H9 (cell line): Measurements from ENCODE around the gene ARID1B. TPM values are rescaled to one million over a fixed set of nuclear protein-coding genes. Genes with fewer than 3 reads are reported as not detected.
A peak's percentile ranks its signal among the peaks of the same experiment; 100 is the strongest.

Experiments
- DNase-seq: peaks from one replicate; pipeline ENCODE4 v3.0.0-alpha.2; 2017
- H2AFZ ChIP-seq: one replicate; pipeline ENCODE4 v1.6.1; 2013; ENCODE audit warnings: mild to moderate bottlenecking, low read length, control low read depth, moderate library complexity
- H2AK5ac ChIP-seq: 2 replicates; pipeline ENCODE4 v1.6.1; 2013; ENCODE audit warnings: low read length, control low read depth, mixed read lengths; ENCODE audit not compliant: insufficient read length
- H2BK120ac ChIP-seq: one replicate; pipeline ENCODE4 v1.6.1; 2013; ENCODE audit warnings: low read depth, mild to moderate bottlenecking, low read length, control low read depth, inconsistent platforms; ENCODE audit not compliant: poor library complexity, severe bottlenecking
- H2BK12ac ChIP-seq: 2 replicates; pipeline ENCODE4 v1.6.1; 2013; ENCODE audit warnings: low read length, control low read depth, mixed read lengths, low read depth; ENCODE audit not compliant: insufficient read length
- H2BK15ac ChIP-seq: 2 replicates; pipeline ENCODE4 v1.6.1; 2013; ENCODE audit warnings: low read depth, low read length, control low read depth
- H2BK20ac ChIP-seq: one replicate; pipeline ENCODE4 v1.6.1; 2013; ENCODE audit warnings: low read depth, mild to moderate bottlenecking, low read length, control low read depth, inconsistent platforms; ENCODE audit not compliant: poor library complexity, severe bottlenecking
- H2BK5ac ChIP-seq: 2 replicates; pipeline ENCODE4 v1.6.1; 2013; ENCODE audit warnings: low read length, control low read depth, mixed read lengths; ENCODE audit not compliant: insufficient read length
- H3K14ac ChIP-seq: 2 replicates; pipeline ENCODE4 v1.6.1; 2013; ENCODE audit warnings: low read length, control low read depth; ENCODE audit not compliant: insufficient read depth
- H3K18ac ChIP-seq: 2 replicates; pipeline ENCODE4 v1.6.1; 2013; ENCODE audit warnings: low read depth, mild to moderate bottlenecking, mixed read lengths, low read length, control low read depth; ENCODE audit not compliant: insufficient read length
- H3K23ac ChIP-seq: 2 replicates; pipeline ENCODE4 v1.6.1; 2013; ENCODE audit warnings: low read length, control low read depth, mixed read lengths, low read depth; ENCODE audit not compliant: insufficient read length
- H3K23me2 ChIP-seq: 2 replicates; pipeline ENCODE4 v1.6.1; 2013; ENCODE audit warnings: low read depth, mild to moderate bottlenecking, mixed read lengths, low read length, control low read depth; ENCODE audit not compliant: insufficient read length, poor library complexity, severe bottlenecking
- H3K27ac ChIP-seq: 2 replicates; pipeline ENCODE4 v1.5.1; 2013; ENCODE audit warnings: low read length, control low read depth, mixed read lengths, low read depth; ENCODE audit not compliant: insufficient read length
- H3K27me3 ChIP-seq: 2 replicates; pipeline ENCODE4 v1.6.1; 2013; ENCODE audit warnings: low read length, control low read depth, inconsistent platforms; ENCODE audit not compliant: insufficient read depth
- H3K4ac ChIP-seq: 2 replicates; pipeline ENCODE4 v1.6.1; 2013; ENCODE audit warnings: low read depth, mild to moderate bottlenecking, control low read depth, inconsistent platforms, low read length, moderate library complexity
- H3K4me1 ChIP-seq: 2 replicates; pipeline ENCODE4 v1.6.1; 2013; ENCODE audit warnings: low read length, control low read depth, inconsistent platforms; ENCODE audit not compliant: insufficient read depth
- H3K4me2 ChIP-seq: 2 replicates; pipeline ENCODE4 v1.6.1; 2013; ENCODE audit warnings: low read length, control low read depth, mixed read lengths; ENCODE audit not compliant: insufficient read length, insufficient read depth
- H3K56ac ChIP-seq: 2 replicates; pipeline ENCODE4 v1.6.1; 2013; ENCODE audit warnings: low read depth, mild to moderate bottlenecking, mixed read lengths, low read length, control low read depth; ENCODE audit not compliant: insufficient read length
- H3K79me1 ChIP-seq: 2 replicates; pipeline ENCODE4 v1.6.1; 2013; ENCODE audit warnings: low read depth, mild to moderate bottlenecking, moderate library complexity, low read length, control low read depth, inconsistent platforms; ENCODE audit not compliant: insufficient read depth, poor library complexity, severe bottlenecking
- H3K79me2 ChIP-seq: 2 replicates; pipeline ENCODE4 v1.6.1; 2013; ENCODE audit warnings: low read length, control low read depth, inconsistent platforms; ENCODE audit not compliant: insufficient read depth
- H3K9ac ChIP-seq: 2 replicates; pipeline ENCODE4 v1.6.1; 2013; ENCODE audit warnings: low read length, control low read depth, mixed read lengths; ENCODE audit not compliant: insufficient read length; ENCODE audit errors: extremely low read depth
- H3K9me3 ChIP-seq: one replicate; pipeline ENCODE4 v1.6.1; 2013; ENCODE audit warnings: low read depth, low read length, inconsistent platforms; ENCODE audit not compliant: control insufficient read depth
- H3T11ph ChIP-seq: one replicate; pipeline ENCODE4 v1.6.1; 2013; ENCODE audit warnings: mild to moderate bottlenecking, low read length, control low read depth, inconsistent platforms
- H4K20me1 ChIP-seq: one replicate; pipeline ENCODE4 v1.6.1; 2013; ENCODE audit not compliant: control insufficient read depth, insufficient read length, insufficient read depth
- H4K5ac ChIP-seq: 2 replicates; pipeline ENCODE4 v1.6.1; 2013; ENCODE audit warnings: low read depth, mild to moderate bottlenecking, mixed read lengths, low read length, control low read depth; ENCODE audit not compliant: insufficient read length
- H4K8ac ChIP-seq: replicated peaks from 2 replicates; pipeline ENCODE4 v1.6.1; 2013; ENCODE audit warnings: low read length, control low read depth, mixed read lengths, low read depth; ENCODE audit not compliant: insufficient read length
- H4K91ac ChIP-seq: 2 replicates; pipeline ENCODE4 v1.6.1; 2013; ENCODE audit warnings: low read depth, mild to moderate bottlenecking, moderate library complexity, mixed read lengths, low read length, control low read depth; ENCODE audit not compliant: insufficient read length
- H3K27ac Mint-ChIP-seq, 3 experiments: 2 replicates in 2 of 3; 3 replicates in 1 of 3; pipeline ENCODE4 v1.8.0; 2020 to 2021; ENCODE audit warnings: mixed read lengths in 3 of 3, mild to moderate bottlenecking in 1 of 3, moderate library complexity in 1 of 3
- H3K27me3 Mint-ChIP-seq: 2 replicates; pipeline ENCODE4 v1.8.0; 2021; ENCODE audit warnings: low read depth, mild to moderate bottlenecking, moderate library complexity, mixed read lengths
- H3K36me3 Mint-ChIP-seq, 3 experiments: 2 replicates in 2 of 3; 3 replicates in 1 of 3; pipeline ENCODE4 v1.8.0; 2020 to 2021; ENCODE audit warnings: low read depth in 3 of 3, mixed read lengths in 3 of 3; ENCODE audit not compliant: insufficient read depth in 1 of 3
- H3K4me1 Mint-ChIP-seq, 2 experiments: 2 replicates each; pipeline ENCODE4 v1.8.0; 2020; ENCODE audit warnings: mixed read lengths in 2 of 2
- H3K4me3 Mint-ChIP-seq, 2 experiments: 2 replicates in 1 of 2; 3 replicates in 1 of 2; pipeline ENCODE4 v1.8.0; 2020 to 2021; ENCODE audit warnings: mild to moderate bottlenecking in 2 of 2, mixed read lengths in 2 of 2, moderate library complexity in 1 of 2
- H3K9me3 Mint-ChIP-seq, 2 experiments: 2 replicates in 1 of 2; 3 replicates in 1 of 2; pipeline ENCODE4 v1.8.0; 2020; ENCODE audit warnings: mild to moderate bottlenecking in 2 of 2, mixed read lengths in 2 of 2, moderate library complexity in 1 of 2
- CTCF ChIP-seq: fragments of 200-600 bp; sonication (generic); conservative IDR thresholded peaks from 3 replicates; pipeline ENCODE4 v1.8.0; 2021; ENCODE audit warnings: antibody characterized with exemption, mild to moderate bottlenecking
- WGBS: extraction: QIAGEN DNeasy Blood & Tissue Kit; methylation state at CpG from one replicate; pipeline ENCODE4 v1.1.7; 2013; ENCODE audit warnings: missing lambda C conversion rate, low lambda C conversion rate, mixed read lengths; ENCODE audit not compliant: insufficient read length; ENCODE audit errors: extremely low coverage; 5-methylcytosine and 5-hydroxymethylcytosine counted together
- total RNA-seq: library from RNA; stranded (reverse); gene quantifications from 2 replicates; pipeline ENCODE4 v1.2.1, GENCODE V29; 2021

Gene ARID1B
- total RNA-seq, 1 experiment from 2014 or later, result 88.2 TPM

- H2BK12ac ChIP-seq, result no peak overlapping the region
- no peaks in the 10 kb centered on the region for H3K23me2 ChIP-seq
- no peak overlapping the region for H2AFZ ChIP-seq
- H4K91ac ChIP-seq, result no peak overlapping the region
- peaks cover 4% of the 10 kb centered on the region for H3K79me1 ChIP-seq
- no peak overlapping the region for H3K9ac ChIP-seq
- H3K14ac ChIP-seq, result no peak overlapping the region
- H4K20me1 ChIP-seq, result no peaks in the 10 kb centered on the region
- no peak for DNase-seq
- no peak overlapping the region for H4K5ac ChIP-seq
- no peaks in the 10 kb centered on the region for H3K27me3 ChIP-seq
- H2BK5ac ChIP-seq, result no peak overlapping the region
- H3K27ac Mint-ChIP-seq, result no peak overlapping the region
- H3K27ac ChIP-seq, result no peak overlapping the region
- H3K36me3 Mint-ChIP-seq, result peaks cover 7 to 11% (median 8%) of the 10 kb centered on the region in 3 experiments
- H3K4me3 Mint-ChIP-seq, result no peak overlapping the region
- peak overlapping the region; percentile 75 for H2BK20ac ChIP-seq
- no peak overlapping the region for H2BK15ac ChIP-seq
- no CpG with 5 or more reads among the region's 7 CpGs for WGBS
- no peak overlapping the region for H2BK120ac ChIP-seq
- H3K9me3 ChIP-seq, result no peaks in the 10 kb centered on the region
- no peak overlapping the region for H2AK5ac ChIP-seq
- no peaks in the 10 kb centered on the region for H3K4me1 ChIP-seq
- no peak for TF ChIP-seq CTCF
- H3K23ac ChIP-seq, result no peak overlapping the region
- H4K8ac ChIP-seq, result no peak overlapping the region
- H3T11ph ChIP-seq, result no peak overlapping the region
- no peaks in the 10 kb centered on the region for H3K79me2 ChIP-seq
- no peak overlapping the region for H3K4ac ChIP-seq
- H3K18ac ChIP-seq, result no peak overlapping the region
- H3K4me2 ChIP-seq, result no peak overlapping the region
- H3K27me3 Mint-ChIP-seq, result no peaks in the 10 kb centered on the region
- H3K56ac ChIP-seq, result no peak overlapping the region
- 0 out of 4 replicates have a peak, but pooled peaks cover 0 to 4% of the 10 kb centered on the region in 2 experiments for H3K4me1 Mint-ChIP-seq
- no peaks in the 10 kb centered on the region for H3K9me3 Mint-ChIP-seq
These were observed 331.7 kb downstream of the ARID1B start for GRCh38 chr6:157108923-157109322.
